ENCODE data around the gene NPDC1. TPM values are rescaled to one million over a fixed set of nuclear protein-coding genes. Genes with fewer than 3 reads are reported as not detected.
A peak's percentile ranks its signal among the peaks of the same experiment; 100 is the strongest.

NPDC1 gene
- total RNA-seq, 2 donors from 2014 or later: 72.1 to 105 TPM

DNA sequence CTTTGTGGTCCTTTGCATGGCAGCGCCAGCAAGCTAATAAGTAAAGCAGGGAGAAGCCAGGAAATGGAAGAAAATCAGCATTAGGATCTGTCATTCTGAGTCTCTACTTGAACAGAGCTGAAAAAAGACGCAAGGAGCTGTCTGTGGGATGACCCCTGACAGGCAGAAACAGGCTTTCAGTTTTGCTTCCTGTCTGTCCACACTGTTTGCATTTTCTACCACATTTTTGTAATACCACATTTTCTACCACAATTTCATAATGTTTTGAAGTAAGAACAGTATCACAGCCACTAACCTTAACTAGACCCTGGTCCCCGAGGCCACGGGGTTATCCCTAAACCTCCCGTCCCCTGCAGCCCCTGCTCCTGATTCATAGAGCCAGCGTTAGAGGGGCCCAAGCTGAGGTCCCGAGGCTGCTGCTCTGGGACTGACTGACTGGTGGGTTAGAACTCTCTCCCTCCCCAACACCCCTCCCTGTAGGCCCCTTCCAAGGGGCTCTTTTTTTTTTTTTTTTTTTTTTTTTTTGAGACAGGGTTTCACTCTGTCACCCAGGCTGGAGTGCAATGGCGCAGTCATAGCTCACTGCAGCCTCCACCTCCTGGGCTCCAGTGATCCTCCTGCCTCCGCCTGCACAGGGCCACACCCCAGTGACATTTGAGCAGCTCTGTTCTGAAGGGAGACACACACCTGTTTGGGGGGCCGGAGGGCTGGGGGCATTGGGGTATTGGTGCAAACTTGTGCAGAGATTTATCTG is 45.6 kb downstream of the NPDC1 start:
- WGBS, 2 donors: 60 to 63% methylated on average over 8 to 9 of the region's 10 CpGs

GRCh38 chr9:136997830-136998234 is 48.1 kb downstream of the NPDC1 start:
- ATAC-seq (no peak), DNase-seq (no peak)
- no peaks in the 10 kb centered on the region for H3K27me3 ChIP-seq
- H3K36me3 ChIP-seq (replicated peaks in 1 of 2; ENCODE audit: insufficient read depth in 1 of 2, low read depth in 2 of 2): no peaks in the 10 kb centered on the region
- no peak overlapping the region for H3K27ac ChIP-seq
- H3K4me3 ChIP-seq: no peak overlapping the region
- WGBS, 2 donors: 65 to 73% methylated on average over 18 of the region's 18 CpGs
- no peaks in the 10 kb centered on the region for H3K9me3 ChIP-seq
- peaks cover 28% of the 10 kb centered on the region for H3K4me1 ChIP-seq
- intact Hi-C loops (cut with DNase I): no loop called here
- TF ChIP-seq POLR2A (IDR thresholded peaks at IDR 0.05) (no peak), CTCF (IDR thresholded peaks at IDR 0.05) (no peak)

More for the DNA sequence above, 45.6 kb downstream of the NPDC1 start:
- TF ChIP-seq POLR2A (IDR thresholded peaks at IDR 0.05): no peak
- no peak for TF ChIP-seq CTCF (IDR thresholded peaks at IDR 0.05)
- no peak for ATAC-seq
- Histone ChIP-seq H3K4me3 (no peak overlapping the region), H3K4me1 (peaks cover 14% of the 10 kb centered on the region), H3K27me3 (no peaks in the 10 kb centered on the region), H3K36me3 (replicated peaks in 1 of 2; ENCODE audit: insufficient read depth in 1 of 2, low read depth in 2 of 2) (no peaks in the 10 kb centered on the region), H3K9me3 (no peaks in the 10 kb centered on the region), H3K27ac (peak overlapping the region in 1 of 4 donors; percentile 42)
- intact Hi-C loops (cut with DNase I): no loop called here
- DNase-seq: no peak

DNA sequence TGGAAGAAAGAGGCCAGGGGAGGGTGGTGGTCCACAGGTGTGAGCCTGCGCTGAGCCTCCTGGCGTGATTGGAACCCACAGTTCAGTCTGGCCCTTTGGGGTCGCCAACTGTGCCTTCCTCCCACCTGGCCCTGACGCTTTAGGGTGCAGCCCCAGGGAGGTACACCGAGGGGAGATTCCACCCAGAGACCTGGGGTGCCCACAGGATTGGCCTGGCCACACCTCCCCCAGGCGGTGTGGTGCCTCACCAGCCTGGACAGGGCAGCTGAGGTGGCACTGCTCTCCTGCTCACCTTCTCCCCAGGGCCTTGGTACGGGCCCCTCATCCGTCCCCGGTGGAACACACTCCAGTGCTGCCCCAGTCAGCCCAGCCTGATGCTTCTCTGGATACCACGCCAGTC is 48.6 kb downstream of the NPDC1 start:
- no peak for ATAC-seq
- no peak for DNase-seq
- WGBS, 2 donors: 69 to 74% methylated on average over 5 to 10 of the region's 10 CpGs
- intact Hi-C loops (cut with DNase I): no loop called here
- H3K4me1 ChIP-seq: peaks cover 31% of the 10 kb centered on the region
- no peak overlapping the region for H3K27ac ChIP-seq
- H3K36me3 ChIP-seq (replicated peaks in 1 of 2; ENCODE audit: insufficient read depth in 1 of 2, low read depth in 2 of 2): no peaks in the 10 kb centered on the region
- no peak overlapping the region for H3K4me3 ChIP-seq
- TF ChIP-seq POLR2A (IDR thresholded peaks at IDR 0.05): no peak
- TF ChIP-seq CTCF (IDR thresholded peaks at IDR 0.05): no peak
- H3K27me3 ChIP-seq: no peaks in the 10 kb centered on the region
- H3K9me3 ChIP-seq: no peaks in the 10 kb centered on the region

DNA sequence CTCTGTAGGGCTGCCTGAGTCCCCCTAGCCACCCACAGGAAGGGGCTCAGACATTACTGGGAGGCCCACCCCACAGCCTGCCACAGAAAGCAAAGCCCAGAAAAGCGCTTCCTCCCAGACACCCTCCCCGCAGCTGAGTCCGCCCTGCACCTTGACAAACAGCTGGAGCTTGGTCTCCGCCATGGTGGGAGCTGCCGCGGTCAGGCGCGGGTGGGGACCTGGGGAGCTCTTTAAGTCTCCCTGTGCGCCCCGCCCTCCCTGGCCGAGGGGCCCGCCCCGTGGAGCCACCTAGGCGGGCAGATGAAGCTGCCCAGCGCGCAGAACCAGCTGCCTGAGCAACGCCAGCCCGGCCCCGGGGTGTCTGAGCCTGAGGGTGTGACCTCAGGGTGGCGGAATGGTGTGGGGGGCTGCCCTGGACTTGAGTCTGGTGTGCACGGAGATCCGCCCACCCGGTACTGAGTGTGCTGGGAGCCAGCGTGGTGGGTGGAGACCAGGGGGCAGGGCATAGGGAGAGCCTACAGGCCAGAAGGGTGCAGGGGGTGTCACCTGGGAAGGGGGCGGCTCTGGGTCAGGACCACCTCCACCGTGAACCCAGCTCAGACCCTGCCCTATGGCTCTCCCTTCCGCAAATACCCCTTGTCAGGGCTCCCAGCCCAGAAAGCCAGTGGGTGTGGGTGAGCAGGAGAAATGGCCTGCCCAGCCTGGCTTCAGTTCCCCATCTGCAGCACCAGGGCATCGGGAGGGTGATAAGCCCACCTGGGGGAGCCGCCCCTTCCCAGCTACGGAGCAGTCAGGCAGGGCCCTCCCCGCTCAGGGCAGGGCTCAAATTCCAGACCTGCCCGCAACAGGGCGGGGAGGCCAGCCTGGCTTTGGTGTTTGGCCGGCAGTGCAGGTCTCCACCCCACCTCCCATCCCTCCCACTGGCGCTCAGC is 49.4 kb downstream of the NPDC1 start, which contains the start of gene CLIC3:
Gene CLIC3 (minus strand): TSS at position 208 of the 932 bp plus-strand sequence. CDS start 25 bp downstream, at position 183.
- peaks cover 32% of the 10 kb centered on the region for H3K4me1 ChIP-seq
- H3K9me3 ChIP-seq: no peaks in the 10 kb centered on the region
- 36% methylated on average over 16 to 35 of the region's 35 CpGs for WGBS, 2 donors
- ATAC-seq (no peak), DNase-seq (peak in 1 of 4 donors; percentile 20)
- intact Hi-C loops (cut with DNase I): no loop called here
- no peak within 1 kb of the TSS for H3K27ac ChIP-seq
- H3K4me3 ChIP-seq: no peak within 1 kb of the TSS
- TF ChIP-seq CTCF (IDR thresholded peaks at IDR 0.05): no peak
- no peak for TF ChIP-seq POLR2A (IDR thresholded peaks at IDR 0.05)
- no peaks in the 10 kb centered on the region for H3K27me3 ChIP-seq
- no peaks in the 10 kb centered on the region for H3K36me3 ChIP-seq (replicated peaks in 1 of 2; ENCODE audit: insufficient read depth in 1 of 2, low read depth in 2 of 2)

Measured in body of pancreas (tissue), 4 donors.